ENCODE measurements around the gene AP3B2. TPM values are rescaled to one million over a fixed set of nuclear protein-coding genes. Genes with fewer than 3 reads are reported as not detected.

AP3B2 gene
- total RNA-seq, 4 donors from 2014 or later, result 1.7 to 36.8 (median 2.2) TPM; not detected in 1

DNA sequence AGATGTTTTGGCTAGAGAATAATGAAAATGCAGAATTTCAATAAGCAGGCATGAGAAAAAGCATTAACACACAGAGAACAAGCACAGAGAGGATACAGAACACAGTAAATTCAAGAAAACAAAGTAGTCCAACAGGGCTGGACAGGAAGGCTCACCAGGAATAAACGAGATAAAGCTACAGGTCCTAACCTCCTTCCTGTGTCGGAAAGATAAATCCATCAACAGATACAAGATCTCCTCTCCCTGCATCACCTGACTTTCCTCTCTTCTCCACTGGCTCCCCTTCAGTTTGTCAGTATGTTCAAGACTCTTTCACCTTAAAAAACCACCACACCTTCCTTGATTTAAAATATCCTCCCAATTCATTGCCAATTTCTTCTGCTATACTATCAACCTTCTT is 73.9 kb downstream of the AP3B2 start:
- in situ Hi-C loops (cut with MboI; ENCODE audit: low pct_ligation_motif_present in 1 of 4, low pct_unique_long_range_greater_than_20kb in 1 of 4, low sequenced_read_pairs in 3 of 4) (no loop called here), intact Hi-C loops (cut with DNase I; ENCODE audit: low total_unique reads) (no loop called here)
- DNase-seq, result no peak
- Histone ChIP-seq H3K27ac (no peak overlapping the region), H3K9me3 (no peaks in the 10 kb centered on the region), H3K4me3 (no peak overlapping the region), H3K4me1 (no peaks in the 10 kb centered on the region), H3K36me3 (no peaks in the 10 kb centered on the region), H3K27me3 (peaks cover 6% of the 10 kb centered on the region)
- no peak for TF ChIP-seq EP300 (IDR thresholded peaks at IDR 0.05; ENCODE audit: low read depth)
- TF ChIP-seq, protein P1, sequence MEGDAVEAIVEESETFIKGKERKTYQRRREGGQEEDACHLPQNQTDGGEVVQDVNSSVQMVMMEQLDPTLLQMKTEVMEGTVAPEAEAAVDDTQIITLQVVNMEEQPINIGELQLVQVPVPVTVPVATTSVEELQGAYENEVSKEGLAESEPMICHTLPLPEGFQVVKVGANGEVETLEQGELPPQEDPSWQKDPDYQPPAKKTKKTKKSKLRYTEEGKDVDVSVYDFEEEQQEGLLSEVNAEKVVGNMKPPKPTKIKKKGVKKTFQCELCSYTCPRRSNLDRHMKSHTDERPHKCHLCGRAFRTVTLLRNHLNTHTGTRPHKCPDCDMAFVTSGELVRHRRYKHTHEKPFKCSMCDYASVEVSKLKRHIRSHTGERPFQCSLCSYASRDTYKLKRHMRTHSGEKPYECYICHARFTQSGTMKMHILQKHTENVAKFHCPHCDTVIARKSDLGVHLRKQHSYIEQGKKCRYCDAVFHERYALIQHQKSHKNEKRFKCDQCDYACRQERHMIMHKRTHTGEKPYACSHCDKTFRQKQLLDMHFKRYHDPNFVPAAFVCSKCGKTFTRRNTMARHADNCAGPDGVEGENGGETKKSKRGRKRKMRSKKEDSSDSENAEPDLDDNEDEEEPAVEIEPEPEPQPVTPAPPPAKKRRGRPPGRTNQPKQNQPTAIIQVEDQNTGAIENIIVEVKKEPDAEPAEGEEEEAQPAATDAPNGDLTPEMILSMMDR (IDR thresholded peaks at IDR 0.05), result no peak
- TF ChIP-seq POLR2AphosphoS5 (IDR thresholded peaks at IDR 0.05), result no peak
- no peak for TF ChIP-seq POLR2A (IDR thresholded peaks at IDR 0.05)
- 0 to 57% methylated on average over 1 to 2 of the region's 2 CpGs for WGBS, 2 donors (ENCODE audit: low coverage in 1 of 2)

- Histone ChIP-seq H3K9me3 (no peaks in the 10 kb centered on the region), H3K27me3 (no peaks in the 10 kb centered on the region), H3K27ac (no peak overlapping the region), H3K36me3 (no peaks in the 10 kb centered on the region), H3K4me1 (no peaks in the 10 kb centered on the region), H3K4me3 (no peak overlapping the region)
- TF ChIP-seq POLR2A (IDR thresholded peaks at IDR 0.05), result no peak
- in situ Hi-C loops (cut with MboI; ENCODE audit: low pct_ligation_motif_present in 1 of 4, low pct_unique_long_range_greater_than_20kb in 1 of 4, low sequenced_read_pairs in 3 of 4), result no loop called here
- no peak for DNase-seq
- WGBS, 2 donors (ENCODE audit: low coverage in 1 of 2), result 64 to 67% methylated on average over 4 of the region's 4 CpGs
- intact Hi-C loops (cut with DNase I; ENCODE audit: low total_unique reads), result no loop called here
Observed at GRCh38 chr15:82630033-82630432, 79.6 kb downstream of the AP3B2 start.

DNA sequence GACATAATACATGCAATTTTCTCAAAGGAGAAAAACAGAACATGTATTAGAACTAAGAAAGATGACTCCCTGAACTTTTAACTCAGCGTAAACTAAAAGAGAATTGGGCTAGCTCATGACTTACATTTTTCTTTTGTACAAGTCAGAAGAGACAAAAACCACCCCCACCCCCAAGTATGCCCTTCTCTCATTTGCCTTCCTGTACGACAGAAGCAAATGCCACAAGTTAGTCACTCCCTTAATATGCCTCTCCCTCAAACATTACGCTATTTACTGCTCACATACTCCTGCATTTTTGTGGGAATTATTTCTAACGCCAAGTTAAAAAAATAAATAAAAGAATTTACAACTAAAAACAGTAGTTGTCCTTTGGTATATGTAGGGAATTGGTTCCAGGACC is 84.5 kb downstream of the AP3B2 start:
- TF ChIP-seq POLR2AphosphoS5 (IDR thresholded peaks at IDR 0.05) (no peak), POLR2A (IDR thresholded peaks at IDR 0.05) (no peak), EP300 (IDR thresholded peaks at IDR 0.05; ENCODE audit: low read depth) (no peak)
- TF ChIP-seq, protein P1 (IDR thresholded peaks at IDR 0.05), result no peak
- H3K27me3 ChIP-seq, result no peaks in the 10 kb centered on the region
- H3K4me3 ChIP-seq, result no peak overlapping the region
- no peaks in the 10 kb centered on the region for H3K36me3 ChIP-seq
- no peak overlapping the region for H3K27ac ChIP-seq
- intact Hi-C loops (cut with DNase I; ENCODE audit: low total_unique reads) (no loop called here), in situ Hi-C loops (cut with MboI; ENCODE audit: low pct_ligation_motif_present in 1 of 4, low pct_unique_long_range_greater_than_20kb in 1 of 4, low sequenced_read_pairs in 3 of 4) (no loop called here)
- no peak for DNase-seq
- no peaks in the 10 kb centered on the region for H3K9me3 ChIP-seq
- no peaks in the 10 kb centered on the region for H3K4me1 ChIP-seq
- 83 to 87% methylated on average over 4 of the region's 4 CpGs for WGBS, 2 donors (ENCODE audit: low coverage in 1 of 2)

DNA sequence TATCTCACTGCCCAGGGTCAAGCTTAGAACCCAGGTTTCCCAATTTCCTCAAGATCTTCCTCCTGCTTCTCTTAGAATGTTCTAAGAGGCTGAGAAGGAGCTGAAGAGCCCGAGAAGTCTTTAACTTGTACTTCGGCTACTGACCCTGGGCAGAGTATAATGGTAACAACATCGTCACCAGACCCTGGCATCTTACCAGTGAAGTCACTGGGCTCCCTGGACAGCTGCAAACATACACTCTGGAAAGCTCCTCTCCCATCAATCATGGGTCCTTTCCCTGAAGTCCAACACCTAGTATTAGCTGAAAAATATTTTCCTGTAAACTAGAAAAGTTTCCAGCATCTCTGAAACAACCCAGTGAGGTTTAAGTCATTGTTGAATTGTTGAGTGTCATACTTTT is 85.2 kb downstream of the AP3B2 start:
- no peak for DNase-seq
- Histone ChIP-seq H3K4me1 (no peaks in the 10 kb centered on the region), H3K4me3 (no peak overlapping the region), H3K27me3 (no peaks in the 10 kb centered on the region), H3K9me3 (no peaks in the 10 kb centered on the region), H3K27ac (no peak overlapping the region), H3K36me3 (no peaks in the 10 kb centered on the region)
- intact Hi-C loops (cut with DNase I; ENCODE audit: low total_unique reads), result no loop called here
- 93% methylated on average over 3 of the region's 3 CpGs; no CpG with 5 or more reads in 1 of the 2 donors for WGBS, 2 donors (ENCODE audit: low coverage in 1 of 2)
- in situ Hi-C loops (cut with MboI; ENCODE audit: low pct_ligation_motif_present in 1 of 4, low pct_unique_long_range_greater_than_20kb in 1 of 4, low sequenced_read_pairs in 3 of 4), result no loop called here
- TF ChIP-seq, protein P1 (IDR thresholded peaks at IDR 0.05), result no peak
- no peak for TF ChIP-seq POLR2AphosphoS5 (IDR thresholded peaks at IDR 0.05)
- no peak for TF ChIP-seq EP300 (IDR thresholded peaks at IDR 0.05; ENCODE audit: low read depth)
- no peak for TF ChIP-seq POLR2A (IDR thresholded peaks at IDR 0.05)

DNA sequence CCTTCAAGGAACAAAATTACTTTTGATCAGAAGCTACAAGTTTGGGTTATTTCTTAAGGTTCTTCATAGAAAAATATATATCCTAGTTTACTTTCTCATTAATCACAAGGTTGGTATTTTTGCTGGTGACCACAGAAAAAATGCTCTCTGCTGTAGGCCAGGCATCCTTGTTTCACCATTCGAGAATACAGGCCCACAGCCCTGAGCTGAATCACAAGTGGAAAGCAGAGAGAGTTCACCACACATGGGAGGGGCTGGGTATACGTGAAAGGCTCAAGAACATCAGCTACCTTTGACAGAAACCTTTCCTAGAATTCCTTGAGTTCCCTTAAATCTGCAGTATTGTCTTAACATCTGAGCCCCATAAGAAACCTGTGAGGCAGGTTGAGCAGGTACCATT is 85.7 kb downstream of the AP3B2 start:
- Histone ChIP-seq H3K9me3 (no peaks in the 10 kb centered on the region), H3K27me3 (no peaks in the 10 kb centered on the region), H3K4me3 (no peak overlapping the region), H3K27ac (no peak overlapping the region), H3K36me3 (no peaks in the 10 kb centered on the region), H3K4me1 (no peaks in the 10 kb centered on the region)
- DNase-seq, result no peak
- in situ Hi-C loops (cut with MboI; ENCODE audit: low pct_ligation_motif_present in 1 of 4, low pct_unique_long_range_greater_than_20kb in 1 of 4, low sequenced_read_pairs in 3 of 4), result no loop called here
- 53 to 56% methylated on average over 1 to 2 of the region's 2 CpGs for WGBS, 2 donors (ENCODE audit: low coverage in 1 of 2)
- TF ChIP-seq POLR2AphosphoS5 (IDR thresholded peaks at IDR 0.05) (no peak), EP300 (IDR thresholded peaks at IDR 0.05; ENCODE audit: low read depth) (no peak), POLR2A (IDR thresholded peaks at IDR 0.05) (no peak)
- TF ChIP-seq, protein P1 (IDR thresholded peaks at IDR 0.05), result no peak
- intact Hi-C loops (cut with DNase I; ENCODE audit: low total_unique reads), result no loop called here

All from transverse colon (tissue), 4 donors.